ENCODE results near the gene ATE1.
"Not testable (repeated sequence)": the region's sequence is repeated elsewhere in the genome, so short reads cannot be mapped to it uniquely, and the experiment has no call there.

The ATE1 gene

GRCh38 chr10:121774404-121774803, 153.4 kb downstream of the ATE1 start:
- TF ChIP-seq CTCF (conservative IDR thresholded peaks at IDR 0.05) = no peak
- no peak for TF ChIP-seq ZFX (IDR thresholded peaks at IDR 0.05)
- H3K27ac ChIP-seq = no peak overlapping the region

DNA sequence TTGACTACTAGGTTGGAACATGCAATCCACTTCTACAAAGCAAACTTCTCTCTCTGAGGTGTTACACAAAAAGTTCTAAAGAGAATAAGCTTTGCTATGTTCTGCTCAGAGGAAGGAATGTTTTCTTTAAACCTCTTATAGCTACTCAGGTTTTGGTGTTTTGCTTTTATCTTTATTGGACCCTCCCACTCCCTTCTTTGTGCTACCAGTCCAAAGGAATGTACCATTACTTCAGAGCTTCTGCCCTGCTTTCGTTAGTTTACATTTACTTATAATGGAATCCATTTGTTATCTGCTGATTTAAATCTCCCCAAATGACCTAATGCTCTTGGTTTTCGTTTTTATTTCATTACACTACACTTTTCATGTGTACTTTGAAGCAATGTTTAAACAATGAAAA, 154.9 kb downstream of the ATE1 start:
- TF ChIP-seq CTCF (conservative IDR thresholded peaks at IDR 0.05) (no peak), ZFX (IDR thresholded peaks at IDR 0.05) (no peak)
- no peak overlapping the region for H3K27ac ChIP-seq

GRCh38 chr10:121772406-121772805, 155.4 kb downstream of the ATE1 start:
- TF ChIP-seq CTCF (conservative IDR thresholded peaks at IDR 0.05) = no peak
- no peak for TF ChIP-seq ZFX (IDR thresholded peaks at IDR 0.05)
- H3K27ac ChIP-seq = no peak overlapping the region

DNA sequence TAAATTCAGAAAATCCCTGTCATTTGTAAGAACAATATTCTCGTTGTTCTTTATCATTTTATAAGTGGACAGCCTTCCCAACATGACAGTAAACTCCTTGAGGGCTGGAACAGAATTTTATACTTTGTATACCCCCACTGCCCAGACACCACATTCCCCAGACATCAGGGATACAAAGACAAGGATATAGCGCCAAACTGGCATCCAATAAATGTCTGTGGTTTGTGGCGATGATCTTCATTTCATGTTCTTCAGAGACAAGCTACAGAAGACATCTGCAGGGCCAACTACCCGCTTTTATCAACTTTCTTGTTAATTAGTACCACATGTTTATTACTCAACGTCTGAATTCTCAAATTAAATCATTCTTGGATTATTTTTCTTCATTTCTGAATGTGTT, 155.9 kb downstream of the ATE1 start:
- no peak for TF ChIP-seq CTCF (conservative IDR thresholded peaks at IDR 0.05)
- TF ChIP-seq ZFX (IDR thresholded peaks at IDR 0.05) = no peak
- no peak overlapping the region for H3K27ac ChIP-seq

DNA sequence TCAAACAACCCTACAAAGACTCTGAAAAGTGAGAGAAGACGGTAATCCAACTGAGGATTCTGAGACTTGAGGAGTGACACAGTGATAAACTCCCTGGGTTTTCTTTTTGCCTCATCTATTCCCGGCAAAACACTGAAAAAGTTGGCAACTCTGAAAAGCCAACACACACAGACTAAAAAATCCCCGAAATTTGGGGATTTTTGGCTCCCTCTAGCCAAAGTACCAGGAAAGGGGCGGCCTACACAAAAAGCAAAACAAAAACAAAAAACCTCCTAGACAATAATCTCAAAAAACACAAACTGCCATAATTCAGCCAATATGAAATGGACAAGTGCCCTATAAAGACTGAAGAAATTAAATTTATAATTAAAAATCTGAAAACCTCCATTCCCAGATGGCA, 161.4 kb downstream of the ATE1 start:
- TF ChIP-seq ZFX (IDR thresholded peaks at IDR 0.05) (no peak), CTCF (conservative IDR thresholded peaks at IDR 0.05) (no peak)
- no peak overlapping the region for H3K27ac ChIP-seq

DNA sequence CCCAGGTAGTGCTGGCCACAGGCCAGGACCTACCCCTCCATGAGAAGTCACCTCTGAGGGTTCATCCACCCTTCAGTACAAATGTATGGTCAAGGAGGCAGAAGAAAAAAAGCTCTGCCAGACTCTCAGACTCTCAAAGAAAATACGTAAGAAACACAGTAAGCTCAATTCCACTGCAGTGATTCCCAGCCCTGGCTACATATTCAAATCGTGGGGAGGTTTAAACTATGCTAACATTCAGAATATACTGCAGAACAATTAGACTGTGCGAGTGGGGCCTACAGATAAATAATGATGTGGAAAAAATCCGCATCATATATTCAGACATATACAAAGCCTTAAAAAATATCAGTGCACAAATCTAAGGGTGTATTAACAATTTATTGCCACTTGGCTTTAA, 162.6 kb downstream of the ATE1 start:
- H3K27ac ChIP-seq = no peak overlapping the region
- TF ChIP-seq CTCF (conservative IDR thresholded peaks at IDR 0.05) = no peak
- no peak for TF ChIP-seq ZFX (IDR thresholded peaks at IDR 0.05)

- no peak overlapping the region for H3K27ac ChIP-seq
- no peak for TF ChIP-seq ZFX (IDR thresholded peaks at IDR 0.05)
- no peak for TF ChIP-seq CTCF (conservative IDR thresholded peaks at IDR 0.05)
These were observed 163.4 kb downstream of the ATE1 start for GRCh38 chr10:121764233-121764942.

DNA sequence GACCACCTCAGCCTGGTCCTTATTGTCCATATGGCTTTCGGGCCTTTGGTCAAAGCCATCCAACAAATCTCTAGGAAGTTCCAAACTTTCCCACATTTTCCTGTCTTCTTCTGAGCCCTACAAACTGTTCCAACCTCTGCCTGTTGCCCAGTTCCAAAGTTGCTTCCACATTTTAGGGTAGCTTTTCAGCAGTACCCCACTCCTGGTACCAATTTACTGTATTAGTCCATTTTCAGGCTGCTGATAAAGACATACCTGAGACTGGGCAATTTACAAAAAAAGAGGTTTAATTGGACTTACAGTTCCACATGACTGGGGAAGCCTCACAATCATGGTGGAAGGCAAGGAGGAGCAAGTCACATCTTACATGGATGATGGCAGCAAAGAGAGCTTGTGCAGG, 170.6 kb downstream of the ATE1 start:
- not testable (repeated sequence) for H3K27ac ChIP-seq

- not testable (repeated sequence) for H3K27ac ChIP-seq
These were observed 172.3 kb downstream of the ATE1 start for GRCh38 chr10:121755496-121755895.
